ENCODE results near the gene OTUD5.

The OTUD5 gene

DNA sequence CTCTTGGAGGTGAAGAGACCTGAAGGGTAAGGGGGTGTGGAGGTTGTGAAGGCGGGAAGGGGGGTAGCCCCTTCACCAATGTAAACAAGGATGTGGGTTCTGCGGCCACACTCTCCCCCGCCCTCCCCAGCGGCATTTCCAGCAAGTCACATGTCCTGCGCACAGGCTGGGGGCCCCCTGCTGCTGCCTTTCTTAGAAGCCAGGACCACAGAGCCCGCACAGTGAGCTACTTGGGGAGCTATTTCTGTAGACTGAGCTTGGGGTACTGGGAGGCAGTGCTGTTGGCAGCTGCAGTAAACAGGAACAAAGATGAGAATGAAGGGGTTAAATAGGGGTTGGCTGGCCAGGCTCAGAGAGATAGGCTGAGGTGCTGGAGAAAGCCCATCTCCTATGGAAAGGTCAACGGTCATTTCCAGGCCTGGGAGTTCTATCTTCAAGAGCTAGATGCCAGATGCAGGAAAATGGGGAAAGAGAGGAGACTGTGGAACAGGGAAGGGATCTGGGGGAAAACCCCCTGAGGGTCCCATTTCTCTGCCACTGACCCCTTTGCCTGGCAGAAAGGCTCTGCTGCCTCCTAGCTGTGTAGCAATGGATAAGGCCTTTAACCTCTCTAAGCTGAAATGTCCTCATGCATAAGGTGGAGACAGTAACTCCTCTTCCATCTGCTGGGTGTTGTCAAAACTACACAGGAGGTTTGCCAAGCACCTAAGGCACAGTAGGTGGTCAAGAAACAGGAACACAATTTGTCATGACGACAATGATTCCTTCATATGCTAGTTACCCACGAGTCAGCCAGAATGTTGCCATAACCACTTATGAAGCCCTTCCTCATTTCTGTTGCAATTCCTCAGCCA, 20.1 kb downstream of the OTUD5 start:
- peak; percentile 64 to 88 (median 76) for DNase-seq

DNA sequence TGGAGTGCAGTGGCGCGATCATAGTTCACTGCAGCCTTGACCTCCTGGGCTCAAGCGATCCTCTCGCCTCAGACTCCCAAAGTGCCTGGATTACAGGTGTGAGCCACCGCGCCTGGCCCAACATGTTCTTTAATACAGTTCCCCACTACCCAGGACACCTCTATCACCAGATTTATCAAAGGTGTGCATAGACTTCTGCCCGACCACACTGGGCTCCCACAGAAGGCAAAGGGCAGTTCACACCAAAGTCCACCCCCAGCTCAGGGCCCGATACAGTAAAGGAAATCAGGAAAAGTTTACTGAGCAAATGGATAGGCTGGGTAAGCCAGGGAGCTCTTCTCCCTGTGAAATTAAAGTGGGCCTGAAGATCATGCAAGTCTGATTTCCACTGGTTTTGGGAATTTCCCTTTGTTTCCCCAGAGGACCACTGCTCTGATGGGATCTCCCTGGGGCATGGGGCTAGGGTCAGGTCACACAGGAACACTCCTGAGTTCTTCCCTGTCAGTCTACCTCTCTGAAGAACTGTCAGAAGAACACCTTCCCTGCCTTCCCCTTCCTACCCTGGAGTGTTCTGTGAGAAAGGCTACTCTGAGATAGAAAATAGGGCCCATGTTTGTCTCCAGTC, 20.9 kb downstream of the OTUD5 start:
- DNase-seq: no peak

DNA sequence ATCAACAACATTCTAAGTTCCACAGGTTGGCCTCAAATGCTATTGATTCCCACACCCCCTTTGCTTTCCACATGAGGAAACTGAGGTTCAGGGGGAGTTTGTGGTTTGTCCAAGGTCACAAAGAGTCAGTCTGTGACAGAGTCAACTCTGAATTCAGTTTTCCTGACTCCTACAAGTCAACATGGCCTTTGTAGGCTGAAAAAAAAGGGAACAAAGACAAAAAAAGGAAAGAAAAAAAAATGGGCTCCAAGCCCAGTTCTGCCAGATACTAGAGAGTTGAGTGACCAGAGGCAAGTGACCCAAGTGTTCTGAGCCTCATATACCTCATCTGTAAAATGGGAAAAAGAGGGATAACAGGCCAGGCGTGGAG, 22.1 kb downstream of the OTUD5 start:
- peak; percentile 19 to 64 (median 42) for DNase-seq

DNA sequence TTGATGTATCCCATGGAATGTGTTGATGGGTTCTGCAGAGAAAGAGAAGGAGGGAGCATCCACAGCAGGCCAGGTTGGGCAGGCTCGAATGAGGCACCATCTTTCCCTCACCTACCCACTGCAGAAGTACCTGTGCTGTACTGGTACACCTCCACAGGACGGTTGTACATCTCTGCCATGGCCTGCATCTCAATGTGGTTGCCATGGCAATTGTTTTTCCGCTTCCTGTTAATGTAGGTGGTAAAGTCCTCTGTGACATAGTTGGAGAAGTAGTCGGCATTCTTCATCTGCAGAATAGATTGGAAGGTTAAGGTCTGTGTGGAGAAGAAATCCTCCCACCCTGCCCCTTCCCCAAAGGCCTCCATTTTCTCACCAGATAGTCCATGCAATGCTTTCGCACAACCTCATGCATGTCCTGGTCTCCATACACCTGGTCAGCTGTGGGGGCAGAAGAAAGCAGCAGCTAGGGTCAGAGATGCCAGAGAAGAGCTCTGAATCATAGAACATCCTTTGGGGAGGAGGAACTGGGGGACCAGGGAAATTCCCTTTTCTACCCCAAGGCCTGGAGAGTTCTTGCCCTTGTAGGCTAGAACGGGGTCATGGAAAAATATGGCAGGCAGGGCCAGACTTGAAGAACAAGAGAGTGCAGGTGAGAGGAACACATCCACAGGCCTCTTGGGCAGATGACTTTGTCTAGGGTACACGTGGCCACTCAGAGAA, 22.7 kb downstream of the OTUD5 start:
- peak in 3 of 4 experiments; percentile 24 to 51 (median 48) for DNase-seq

DNA sequence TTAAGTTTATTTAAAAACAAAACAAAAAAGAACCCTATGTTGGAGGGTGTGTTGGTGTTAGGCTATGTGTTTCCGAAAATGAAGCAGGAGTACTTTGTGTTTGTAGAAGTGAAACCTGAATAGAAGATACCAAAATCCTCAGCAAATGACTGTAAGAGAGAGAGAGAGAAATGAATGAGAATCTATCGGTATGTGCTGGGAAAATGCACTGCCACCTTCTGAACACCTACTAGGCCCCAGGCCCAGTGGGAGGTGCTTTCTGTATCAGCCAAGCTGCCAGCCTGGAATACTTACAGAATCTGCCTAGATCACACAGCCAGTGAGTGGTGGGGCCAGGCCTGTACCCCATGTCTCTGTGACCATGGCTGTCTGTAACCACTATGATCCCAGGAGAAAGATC, 23.6 kb downstream of the OTUD5 start:
- no peak for DNase-seq

DNA sequence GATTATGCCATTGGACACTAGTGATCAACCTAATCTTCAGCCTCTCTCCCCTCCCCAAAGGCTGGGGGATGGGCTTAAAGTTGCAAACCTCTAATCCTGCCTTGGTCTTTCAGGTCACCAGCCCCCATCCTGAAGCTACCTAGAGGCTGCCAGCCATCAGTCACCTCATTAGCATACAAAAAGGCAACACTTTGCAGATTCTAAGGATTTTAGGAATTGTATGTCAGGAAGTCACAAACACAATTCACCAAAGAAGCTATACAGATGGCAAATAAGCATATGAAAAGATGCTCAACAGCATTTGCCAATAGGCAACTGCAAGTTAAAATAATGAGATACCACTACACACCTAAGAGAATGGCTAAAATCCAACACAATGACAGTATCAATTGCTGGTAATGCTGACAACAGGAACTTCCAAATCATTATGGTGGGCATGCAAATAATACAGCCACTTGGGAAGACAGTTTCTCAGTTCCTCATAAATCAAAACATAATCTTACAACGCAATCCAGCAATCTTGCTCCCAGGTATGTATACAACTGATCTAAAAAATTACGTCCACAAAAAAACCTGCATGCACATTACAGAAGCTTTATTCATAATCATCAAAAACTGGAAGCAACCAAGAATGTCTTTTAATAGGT, 29.5 kb downstream of the OTUD5 start:
- DNase-seq: no peak

DNA sequence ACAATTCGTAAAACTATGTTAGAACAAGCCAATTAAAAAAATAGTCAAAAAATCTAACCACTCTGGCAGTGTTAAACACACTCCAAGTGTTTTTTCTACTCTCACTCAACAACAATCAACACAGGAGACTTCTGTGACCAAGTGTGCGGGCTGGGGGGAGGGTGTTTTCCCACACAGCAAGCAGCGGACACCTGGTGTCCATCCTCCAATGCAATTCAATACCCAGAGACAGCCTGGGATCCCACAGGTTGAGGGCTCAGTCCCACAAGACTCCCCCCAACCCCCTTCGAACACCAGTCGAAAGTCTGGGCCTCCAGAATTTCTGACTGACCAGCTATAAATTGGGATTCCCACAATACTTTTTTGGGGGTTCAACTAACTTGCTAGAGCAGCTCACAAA, 30.3 kb downstream of the OTUD5 start:
- DNase-seq: no peak

DNA sequence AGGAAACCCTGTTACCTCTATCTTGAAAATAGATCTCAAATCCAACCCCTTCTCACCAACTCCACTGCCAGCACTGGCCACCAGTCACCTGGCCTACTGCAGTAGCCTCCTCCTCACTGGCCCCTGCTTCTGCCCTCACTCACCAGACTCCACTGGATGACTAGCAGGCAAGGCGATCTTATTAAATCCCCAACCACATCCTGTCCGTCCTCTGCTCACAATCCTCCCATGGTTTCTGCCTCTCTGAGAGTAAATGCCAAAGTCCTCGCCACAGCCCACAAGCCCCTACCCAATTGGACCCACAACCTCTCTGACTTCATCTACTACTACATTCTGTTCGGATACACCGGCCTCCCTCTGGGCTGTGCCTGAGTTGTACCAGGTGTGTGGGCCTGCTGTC, 33.1 kb downstream of the OTUD5 start:
- DNase-seq: no peak

DNA sequence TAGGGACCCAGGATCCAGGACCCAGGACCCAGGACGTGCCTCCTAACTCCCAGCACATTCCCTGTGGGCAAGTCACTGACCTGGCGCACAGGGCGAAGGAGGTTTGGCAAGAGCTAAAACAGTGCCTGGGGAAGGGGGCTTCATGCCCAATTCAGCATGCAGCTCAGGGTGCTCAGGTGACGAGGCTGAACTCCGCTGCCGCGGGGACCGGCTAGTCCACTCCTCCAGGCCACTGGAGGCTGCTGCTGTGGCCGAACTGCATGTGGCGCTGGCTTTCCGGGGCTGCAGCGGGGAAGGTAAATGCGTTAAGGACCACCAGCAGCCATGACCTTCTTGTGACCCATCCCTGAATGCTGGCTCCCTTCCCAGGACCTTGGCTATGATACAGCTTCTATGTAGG, 33.6 kb downstream of the OTUD5 start:
- DNase-seq: no peak

DNA sequence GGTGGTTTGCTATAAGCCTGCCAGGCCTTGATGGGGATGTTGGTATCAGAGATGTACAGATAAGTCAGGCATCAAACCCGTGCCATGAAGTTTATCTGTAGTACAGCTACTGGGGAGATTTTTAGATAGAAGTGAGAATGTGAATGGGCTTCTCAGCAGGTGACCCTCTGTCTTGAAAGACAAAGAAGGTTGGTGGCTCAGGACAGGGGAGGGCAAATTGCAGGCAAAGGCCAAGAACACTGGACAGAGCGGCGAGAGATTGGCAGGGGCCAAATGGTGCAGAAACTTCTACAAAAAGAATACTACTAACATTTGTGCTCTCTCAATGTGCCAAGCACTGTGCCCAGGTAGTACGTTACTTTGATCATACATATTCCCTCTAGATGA, 36.7 kb downstream of the OTUD5 start:
- no peak for DNase-seq

DNA sequence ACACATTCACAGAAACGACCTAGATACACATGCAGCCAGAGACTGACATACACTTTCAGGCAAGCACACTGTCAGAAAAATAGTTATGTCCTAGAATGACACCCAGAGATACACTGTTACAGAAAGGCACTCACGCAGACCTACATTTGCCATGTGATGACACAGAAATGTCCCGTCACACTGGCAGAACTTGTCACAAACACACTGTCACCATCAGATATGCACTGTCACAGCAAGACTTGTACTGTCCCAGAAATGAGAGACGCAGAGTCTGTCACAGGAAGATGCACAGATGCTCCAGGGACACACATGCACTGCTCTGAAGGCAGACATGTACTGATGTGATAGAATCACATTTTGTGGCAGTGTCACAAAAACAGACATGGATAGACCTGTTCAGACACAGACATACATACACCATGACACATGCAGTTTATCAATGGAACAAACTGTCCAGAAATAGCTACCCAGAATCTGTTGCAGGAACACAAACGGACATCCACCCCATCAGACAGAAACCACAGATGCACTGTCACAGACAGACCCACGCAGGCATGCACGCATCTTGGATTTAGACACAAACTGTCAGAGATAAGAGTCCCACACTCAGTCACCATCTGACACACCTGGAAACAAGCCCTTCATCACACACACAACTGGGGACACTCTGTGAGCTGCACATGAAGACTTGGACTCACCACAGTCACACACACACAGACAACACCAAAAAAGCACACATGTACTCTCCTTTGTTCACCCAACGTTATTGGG, 37.3 kb downstream of the OTUD5 start:
- no peak for DNase-seq

DNA sequence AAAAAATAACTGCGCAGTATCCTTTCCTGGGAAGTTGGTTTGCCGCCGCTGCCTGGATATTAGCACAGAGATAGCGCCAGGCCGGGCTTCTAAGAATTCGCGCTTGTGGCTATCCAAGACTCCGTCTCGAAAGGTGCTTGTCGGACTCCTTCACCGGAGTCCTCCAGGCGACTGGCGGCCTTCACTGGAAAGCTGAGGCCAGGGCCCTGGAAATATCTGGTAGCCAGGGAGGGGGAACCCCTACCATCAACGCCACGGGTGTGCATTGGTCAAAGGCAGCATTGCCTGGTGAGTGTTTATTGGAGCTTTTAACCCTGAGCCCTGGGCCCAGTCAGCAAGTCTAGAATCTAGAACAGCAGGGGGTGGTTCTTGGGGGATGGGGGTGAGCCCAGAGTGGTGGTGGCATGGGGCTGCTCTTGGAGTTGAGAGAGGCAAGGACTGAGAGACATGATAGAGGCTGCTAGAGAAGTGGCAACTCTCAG, 38.0 kb downstream of the OTUD5 start:
- peak in 2 of 4 experiments; percentile 15 to 26 for DNase-seq

DNA sequence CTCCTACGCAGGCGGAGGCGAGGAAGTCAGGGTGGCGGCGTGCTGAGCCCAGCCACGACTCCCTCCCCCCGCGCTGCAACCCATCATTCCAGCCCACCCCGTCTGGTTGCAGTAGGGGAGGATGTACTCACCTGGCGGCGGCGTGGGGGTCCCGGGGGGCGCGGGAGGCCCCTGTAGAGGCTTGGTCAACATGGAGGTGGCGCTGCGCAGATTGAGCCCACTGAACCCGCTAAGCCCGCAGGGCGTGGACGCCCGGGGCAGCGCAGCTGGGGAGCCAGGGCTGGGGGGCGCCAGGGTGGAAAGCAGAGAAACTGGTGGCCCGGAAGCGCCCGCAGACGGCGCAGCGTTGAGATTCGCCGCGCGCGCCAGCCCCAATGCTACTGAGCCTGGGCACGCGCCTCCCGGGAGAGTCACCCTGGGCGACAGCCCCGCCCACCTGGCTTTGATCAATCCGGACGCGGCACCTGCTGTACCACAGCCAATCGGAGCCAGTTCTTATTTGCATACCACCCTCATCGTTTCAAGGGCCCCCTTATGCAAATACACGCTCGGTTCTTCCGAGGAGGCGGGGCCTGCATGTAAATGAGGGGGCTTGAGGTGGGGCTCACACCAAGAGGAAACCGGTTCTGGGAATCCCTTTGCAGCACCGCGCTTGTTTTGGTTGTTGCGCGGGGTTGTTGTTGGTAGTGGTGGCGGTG, 38.6 kb downstream of the OTUD5 start, which contains the start of gene PIM2:
TSS of gene PIM2 (minus strand) at position 382 of the 698 bp plus-strand sequence. CDS start at position 192, 190 bp downstream.
- DNase-seq: peak; percentile 86 to 93 (median 92)

DNA sequence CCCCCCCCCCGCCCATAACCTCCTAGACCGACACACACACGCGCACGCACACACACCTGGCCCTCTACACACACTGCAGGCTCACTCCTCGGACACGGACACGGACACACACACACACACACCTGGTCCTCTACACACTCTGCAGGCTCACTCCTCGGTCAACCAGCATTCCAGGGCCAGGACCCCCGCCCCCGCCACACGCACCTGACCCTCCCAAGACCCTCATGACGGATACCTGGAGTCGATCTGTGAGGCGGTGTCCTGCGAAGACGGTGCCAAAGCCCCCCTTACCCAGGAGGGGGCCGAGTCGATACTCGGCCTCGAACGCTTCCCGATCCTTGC, 39.1 kb downstream of the OTUD5 start:
- no peak for DNase-seq

DNA sequence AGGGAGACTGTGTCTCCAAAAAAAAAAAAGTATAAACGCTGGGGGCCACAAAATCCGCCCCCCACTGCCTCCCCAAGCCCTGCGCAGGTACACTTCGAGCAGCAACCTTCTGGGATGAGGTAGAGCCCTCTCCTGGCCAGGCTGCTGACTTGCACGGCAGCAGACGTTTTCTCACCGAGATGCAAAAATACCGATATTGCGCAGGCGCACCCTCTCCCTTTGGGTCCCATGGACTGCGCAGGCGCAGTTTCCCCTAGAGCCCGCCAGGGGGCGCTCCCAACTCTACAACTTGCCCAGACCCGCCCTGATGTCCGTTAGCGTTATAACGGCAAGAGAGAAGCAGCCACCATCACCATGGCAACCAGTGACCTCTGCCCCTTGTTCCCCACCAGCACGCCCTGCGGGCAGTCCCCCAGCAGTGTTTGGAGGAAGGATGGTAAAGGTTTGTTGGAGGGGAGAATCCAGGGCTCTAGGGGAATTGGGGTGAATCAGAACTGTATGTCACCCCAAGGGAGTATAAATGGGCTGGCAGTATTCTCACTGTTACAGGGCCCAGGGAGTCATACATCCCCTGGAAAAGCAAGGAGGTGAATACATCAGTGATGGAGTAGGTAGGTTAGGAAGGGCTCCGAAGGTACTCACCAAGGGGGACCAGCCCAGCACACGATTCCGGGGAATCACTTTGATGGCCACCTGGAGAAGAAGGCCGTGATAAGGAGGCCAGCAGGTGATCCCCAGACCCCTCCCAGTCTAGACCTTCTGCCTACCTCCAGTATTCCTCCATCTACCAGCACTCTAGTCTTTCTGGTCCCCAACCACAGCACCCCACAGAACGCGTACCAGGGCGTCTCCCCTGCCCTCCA, 40.0 kb downstream of the OTUD5 start:
- peak; percentile 90 to 92 (median 90) for DNase-seq

DNA sequence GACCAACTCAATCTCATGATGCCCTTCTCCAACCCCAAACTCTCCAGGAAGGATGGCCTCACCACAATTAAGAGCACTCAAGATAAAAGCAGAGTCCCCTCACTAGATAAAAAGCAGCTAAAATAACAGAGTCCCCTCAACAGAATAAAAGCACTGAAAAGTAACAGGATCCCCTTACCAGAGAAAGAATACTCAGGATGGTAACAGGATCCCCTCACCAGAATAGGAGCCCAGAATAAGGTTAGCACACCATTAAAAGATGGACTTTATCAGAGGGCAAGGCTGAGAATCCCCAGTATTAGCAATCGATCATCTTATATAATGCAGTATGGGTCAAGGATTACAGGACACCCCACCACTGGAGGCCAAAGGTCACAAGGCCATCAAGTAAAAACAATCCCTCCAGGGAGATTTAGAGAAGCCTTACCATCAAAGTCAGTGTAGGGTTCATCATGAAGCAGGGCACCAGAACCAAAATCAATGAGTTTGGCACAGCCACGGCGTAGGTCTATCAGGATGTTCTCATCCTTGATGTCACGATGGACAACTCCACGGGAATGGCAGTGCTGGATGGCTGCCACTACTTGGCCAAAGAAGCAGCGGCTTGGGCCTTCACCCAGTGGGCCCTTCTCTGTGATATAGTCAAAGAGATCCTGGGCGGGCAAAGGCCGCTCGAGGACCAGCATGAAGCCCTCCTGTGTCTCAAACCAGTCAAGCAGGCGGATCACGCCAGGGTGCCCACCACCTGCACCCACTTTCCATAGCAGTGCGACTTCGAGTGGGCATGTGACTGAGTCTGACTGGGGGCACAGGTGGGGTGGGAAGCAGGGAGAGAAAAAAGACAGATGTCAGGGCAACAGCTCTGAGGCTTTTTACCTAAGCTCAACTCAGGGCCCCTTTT, 42.6 kb downstream of the OTUD5 start:
- DNase-seq: no peak

DNA sequence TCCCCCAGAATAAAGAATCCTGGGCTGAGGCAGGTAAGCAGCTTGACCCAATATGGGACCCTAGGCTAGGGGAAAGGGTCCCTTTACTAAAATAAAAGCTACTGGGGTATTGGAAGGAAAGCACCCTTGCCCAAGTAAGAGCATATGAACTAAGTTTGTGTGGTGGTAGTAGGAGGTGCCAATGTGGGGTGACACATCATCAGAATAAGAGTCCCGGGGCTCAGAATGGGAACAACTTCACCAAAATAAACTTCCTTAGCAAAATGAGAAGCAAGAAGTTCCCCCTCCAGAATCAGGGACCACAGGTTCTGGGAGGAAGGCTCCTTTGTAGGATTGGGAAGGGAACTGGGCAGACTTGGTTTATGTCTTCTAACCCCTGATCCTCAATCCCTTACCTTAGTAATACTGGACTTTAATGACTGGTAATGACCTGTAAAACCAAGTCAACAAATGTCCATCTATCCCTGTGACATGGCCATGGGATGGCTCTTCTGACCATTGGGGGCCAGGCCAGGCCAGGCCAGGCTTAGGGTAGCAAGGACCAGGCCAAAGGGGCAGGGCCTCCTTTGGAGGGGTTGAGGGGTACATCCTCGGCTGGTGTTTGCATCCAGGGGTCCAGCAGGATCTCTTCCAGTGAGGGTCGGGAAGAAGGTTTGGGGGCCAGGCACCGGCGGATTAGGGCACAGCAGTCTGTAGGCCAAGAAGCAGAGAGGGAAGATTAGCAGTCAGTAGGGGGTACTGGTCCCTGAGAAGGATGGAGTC, 43.6 kb downstream of the OTUD5 start:
- peak; percentile 17 to 56 (median 46) for DNase-seq

DNA sequence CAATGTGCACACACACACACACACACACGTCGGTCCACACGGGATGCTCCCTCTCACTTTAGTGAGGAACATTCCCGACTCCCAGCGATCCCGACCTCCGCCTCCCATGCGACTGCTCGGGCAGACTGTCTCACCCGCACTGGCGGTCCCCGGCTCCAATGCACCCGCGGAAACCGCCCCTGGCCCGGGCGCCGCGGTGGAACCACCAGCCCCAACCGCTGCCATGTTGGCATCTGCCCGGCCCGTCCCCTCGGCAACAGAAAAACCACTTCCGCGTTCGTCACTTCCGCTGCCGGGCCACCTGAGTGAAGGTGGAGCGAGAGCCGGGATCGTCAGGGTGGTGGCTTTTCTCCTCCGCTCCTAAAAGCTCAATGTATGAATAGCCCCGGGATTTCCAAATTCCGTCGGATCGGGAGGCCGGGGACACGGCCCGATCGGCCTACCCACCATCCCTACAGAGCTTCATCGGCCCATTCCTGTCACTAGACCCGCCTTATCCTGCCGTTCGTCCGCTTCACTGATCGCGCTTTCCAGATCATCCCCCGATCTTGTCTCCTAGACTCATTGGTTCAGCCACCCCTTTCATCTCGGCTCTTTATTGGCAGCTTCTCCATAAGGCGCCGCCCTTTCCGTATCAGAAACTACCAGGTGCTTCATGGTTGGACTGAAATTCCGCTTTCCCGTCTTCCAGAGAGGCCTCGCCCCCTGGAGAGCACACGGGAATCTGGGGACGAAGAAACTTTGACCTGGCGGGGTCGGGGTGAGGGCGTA, 45.8 kb downstream of the OTUD5 start, which contains the start of gene SLC35A2:
TSS of gene SLC35A2 (minus strand) at position 235 of the 771 bp plus-strand sequence. CDS start at position 225, 10 bp downstream.
- DNase-seq: peak; percentile 66 to 85 (median 74)
